KG1 (cell line): ENCODE measurements around the gene TSHZ2.

ENCODE experiments used
- DNase-seq: peaks from one replicate; lab custom pipeline; 2025; lab: John Stamatoyannopoulos, UW

The TSHZ2 gene

DNA sequence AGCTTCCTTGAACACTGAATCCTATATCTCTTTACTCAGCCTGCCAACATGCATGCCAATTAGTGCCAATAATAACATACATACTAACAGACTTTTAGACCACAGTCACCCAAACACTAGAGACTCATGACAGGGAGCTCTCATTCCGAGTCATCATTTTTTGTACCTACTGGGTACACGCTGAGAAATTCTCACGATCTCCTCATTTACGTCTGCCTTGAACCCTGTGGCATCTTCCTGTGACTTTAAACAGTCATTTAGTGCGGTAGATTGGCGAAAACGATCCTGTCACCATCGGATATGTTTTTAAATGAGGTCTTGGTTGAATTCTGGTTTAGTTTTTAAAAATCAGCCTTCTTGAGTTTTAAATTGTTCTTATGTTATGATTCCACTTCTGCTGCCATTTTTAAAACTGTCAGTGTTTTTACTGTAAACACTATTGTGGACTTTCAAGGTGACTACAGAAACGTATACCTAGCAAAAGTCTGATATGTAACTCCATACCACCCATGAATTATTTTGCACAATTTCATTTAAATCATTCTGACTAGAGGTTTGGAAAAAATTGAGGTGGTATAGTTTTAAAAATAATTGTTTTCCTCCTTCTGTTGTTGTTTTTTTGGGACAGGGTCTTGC, 275.4 kb downstream of the TSHZ2 start:
- DNase-seq: no peak

DNA sequence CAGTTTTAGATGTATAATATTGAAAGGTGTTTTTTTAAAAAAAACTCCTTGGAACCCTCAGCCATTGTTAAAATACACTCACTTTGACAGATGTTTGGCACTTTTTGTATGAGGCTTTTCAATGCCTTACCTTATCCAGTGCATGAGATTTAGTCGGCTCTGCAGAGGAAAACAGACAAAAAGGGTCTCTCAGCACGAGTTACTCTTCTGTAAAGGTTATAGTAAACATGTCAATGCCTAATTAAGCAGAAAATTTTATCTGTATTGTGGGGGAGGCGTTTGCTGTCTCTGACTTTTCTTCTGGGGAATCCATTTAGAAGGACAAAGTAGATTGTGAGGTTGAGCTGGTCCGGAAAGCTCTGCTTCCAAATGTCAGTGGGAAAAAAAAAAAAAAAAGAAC, 278.3 kb downstream of the TSHZ2 start:
- DNase-seq: no peak

DNA sequence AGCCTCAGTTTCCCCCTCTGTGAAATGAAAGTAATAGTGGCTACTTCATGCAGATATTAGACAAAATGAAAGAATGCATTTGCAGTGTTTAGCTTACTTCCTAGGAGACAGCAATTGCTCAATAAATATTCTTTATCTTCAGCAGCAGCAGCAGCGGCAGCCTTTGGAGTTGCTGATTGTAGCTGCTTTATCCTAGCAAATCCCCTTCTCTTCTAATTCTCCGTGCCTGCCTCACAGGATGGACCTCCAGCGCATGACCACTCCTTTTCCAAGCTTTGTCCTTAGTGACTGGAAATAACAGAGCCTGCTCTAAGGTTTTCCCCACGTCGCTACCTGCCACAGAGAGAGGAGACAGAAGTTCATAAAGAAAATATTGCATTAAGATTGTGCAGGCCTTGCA, 279.8 kb downstream of the TSHZ2 start:
- DNase-seq: no peak

DNA sequence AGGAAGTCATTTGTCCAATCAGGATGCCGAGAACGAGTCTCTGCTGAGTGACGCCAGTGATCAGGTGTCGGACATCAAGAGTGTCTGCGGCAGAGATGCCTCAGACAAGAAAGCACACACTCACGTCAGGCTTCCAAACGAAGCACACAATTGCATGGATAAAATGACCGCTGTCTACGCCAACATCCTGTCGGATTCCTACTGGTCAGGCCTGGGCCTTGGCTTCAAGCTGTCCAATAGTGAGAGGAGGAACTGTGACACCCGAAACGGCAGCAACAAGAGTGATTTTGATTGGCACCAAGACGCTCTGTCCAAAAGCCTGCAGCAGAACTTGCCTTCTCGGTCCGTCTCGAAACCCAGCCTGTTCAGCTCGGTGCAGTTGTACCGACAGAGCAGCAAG, 281.5 kb downstream of the TSHZ2 start:
- no peak for DNase-seq

DNA sequence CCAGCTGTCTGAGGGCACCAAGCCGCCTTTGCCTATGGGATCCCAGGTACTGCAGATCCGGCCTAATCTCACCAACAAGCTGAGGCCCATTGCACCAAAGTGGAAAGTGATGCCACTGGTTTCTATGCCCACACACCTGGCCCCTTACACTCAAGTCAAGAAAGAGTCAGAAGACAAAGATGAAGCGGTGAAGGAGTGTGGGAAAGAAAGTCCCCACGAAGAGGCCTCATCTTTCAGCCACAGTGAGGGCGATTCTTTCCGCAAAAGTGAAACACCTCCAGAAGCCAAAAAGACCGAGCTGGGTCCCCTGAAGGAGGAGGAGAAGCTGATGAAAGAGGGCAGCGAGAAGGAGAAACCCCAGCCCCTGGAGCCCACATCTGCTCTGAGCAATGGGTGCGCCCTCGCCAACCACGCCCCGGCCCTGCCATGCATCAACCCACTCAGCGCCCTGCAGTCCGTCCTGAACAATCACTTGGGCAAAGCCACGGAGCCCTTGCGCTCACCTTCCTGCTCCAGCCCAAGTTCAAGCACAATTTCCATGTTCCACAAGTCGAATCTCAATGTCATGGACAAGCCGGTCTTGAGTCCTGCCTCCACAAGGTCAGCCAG, 283.0 kb downstream of the TSHZ2 start:
- no peak for DNase-seq

DNA sequence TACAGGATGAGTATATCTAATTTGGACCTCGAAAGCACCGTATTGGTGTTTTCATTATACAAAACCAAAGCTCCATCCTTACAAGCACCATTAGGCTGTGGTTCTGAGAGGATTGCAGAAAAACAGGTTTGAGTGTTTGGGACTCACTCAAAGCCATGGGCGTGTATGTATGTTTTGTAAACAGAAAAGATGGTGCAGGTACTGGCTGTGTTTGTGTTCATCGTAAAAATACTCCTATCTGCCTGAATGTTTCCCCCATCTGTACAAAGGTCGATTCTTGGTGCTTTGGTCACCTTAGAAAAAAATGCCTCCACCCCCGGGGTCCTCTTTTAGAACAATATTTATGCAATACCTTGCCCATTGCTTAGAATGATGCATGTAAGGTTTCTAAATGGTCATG, 286.6 kb downstream of the TSHZ2 start:
- no peak for DNase-seq

DNA sequence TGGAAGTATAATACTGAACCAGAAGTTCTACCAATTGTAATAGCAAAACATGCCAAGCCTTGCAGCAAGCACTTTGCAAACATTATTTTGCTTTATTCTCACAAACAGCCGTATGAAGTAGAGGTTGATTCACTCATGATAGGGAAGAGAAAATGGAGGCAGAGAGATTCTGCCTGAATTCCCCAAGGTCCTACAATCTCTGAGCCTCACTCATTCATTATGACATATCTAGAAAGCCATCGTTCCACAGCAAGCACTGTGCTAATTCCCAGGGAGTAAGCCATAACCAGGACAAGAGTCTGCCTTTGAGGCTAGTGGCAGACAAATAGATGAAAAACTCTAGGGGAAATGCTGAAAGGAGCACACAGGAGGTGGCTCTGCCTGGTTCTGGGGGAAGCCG, 288.0 kb downstream of the TSHZ2 start:
- no peak for DNase-seq

DNA sequence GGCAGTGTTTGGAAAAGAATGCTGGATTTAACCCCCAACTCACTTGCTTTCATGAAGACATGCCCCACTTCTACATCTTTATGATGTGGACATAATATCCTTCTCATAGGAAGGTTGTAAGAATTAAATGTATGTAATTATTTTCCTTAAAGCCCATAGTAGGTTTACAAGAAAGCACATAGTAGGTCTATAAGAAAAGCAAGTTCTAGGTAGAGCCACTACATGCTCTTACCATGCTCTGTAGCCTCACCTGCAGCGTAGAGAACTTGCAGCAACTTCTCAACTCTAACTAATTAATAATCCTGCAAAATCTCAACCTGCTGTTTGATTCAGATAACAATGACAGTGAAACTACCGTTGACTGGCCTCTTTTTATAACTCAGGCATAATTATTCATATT, 288.4 kb downstream of the TSHZ2 start:
- no peak for DNase-seq

DNA sequence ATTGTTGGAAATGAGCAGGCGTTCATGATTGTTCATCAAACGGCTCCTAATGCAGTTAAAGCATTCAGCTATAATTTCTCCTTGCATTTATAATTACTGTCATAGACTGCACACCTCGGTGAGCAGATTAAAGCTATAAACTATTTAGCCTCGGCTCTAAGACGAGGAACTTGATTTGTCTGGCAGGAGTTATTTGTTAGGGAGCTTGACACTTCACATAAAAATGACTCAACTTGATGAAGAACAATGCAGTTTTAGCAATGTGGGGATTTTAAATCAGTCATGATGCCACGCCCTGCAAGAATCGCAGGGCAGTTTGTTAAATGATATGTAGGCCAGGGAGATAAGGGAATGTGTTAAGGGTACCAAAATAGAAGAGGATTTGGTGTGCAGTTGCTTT, 290.2 kb downstream of the TSHZ2 start:
- DNase-seq: no peak

DNA sequence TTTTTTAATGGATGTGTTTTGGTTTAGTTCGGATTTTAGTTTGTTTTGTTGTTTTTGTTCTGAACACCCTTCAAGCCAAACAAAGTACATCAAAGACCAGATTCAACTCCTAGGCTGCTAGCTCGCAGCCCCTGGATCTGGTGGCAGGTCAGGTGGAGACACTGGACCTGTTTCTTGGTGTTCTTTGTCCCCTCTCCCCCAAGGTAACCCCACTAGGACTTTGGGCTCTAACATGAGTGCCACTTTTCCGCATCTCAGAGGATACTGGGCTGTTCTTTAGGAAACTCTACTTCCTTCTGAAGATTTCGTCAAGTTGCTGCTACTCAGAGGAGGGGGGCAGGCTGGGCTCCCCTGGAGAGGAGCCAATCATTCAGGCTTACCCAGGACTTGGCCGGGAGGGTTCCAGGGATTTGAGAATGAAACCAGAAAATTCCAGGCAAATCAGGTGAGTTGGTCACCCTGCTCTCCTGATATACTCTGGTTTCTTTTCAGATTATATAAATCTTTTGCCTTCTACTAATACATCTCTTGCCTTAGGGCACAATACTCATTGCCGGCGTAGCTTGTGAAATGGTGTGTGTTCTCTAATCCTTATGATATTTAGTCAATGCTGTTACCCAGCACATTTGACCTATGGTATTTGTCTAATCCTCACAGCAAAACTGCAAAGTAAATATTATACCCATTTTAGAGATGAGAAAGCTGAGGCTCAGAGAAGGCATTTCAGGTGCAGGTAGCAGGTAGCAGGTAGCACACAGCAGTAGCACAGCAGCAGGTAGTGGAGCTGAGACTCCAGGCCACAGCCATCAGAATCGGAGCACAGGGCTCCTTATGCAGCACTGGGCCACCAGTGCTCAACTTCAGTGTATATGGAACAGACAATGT, 291.6 kb downstream of the TSHZ2 start:
- DNase-seq: no peak

DNA sequence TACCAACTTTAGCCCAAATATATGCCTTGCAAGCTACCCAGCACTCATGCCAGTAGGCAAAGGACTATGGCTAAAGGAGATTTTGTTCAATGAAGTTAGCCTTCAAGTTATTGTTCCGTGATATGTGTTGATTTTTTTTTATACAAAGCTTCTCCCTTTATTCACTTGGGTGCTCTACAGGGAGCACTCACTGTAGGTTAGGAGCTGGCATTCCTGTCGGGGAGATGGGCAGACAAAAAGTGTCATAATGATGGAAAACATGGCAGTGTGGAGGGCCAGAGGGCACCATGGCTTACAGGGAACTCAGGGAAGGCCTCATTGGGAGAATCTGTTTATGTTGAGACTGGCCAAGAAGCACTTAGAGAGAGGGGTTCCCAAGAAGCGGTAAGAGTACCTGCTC, 292.4 kb downstream of the TSHZ2 start:
- DNase-seq: no peak

DNA sequence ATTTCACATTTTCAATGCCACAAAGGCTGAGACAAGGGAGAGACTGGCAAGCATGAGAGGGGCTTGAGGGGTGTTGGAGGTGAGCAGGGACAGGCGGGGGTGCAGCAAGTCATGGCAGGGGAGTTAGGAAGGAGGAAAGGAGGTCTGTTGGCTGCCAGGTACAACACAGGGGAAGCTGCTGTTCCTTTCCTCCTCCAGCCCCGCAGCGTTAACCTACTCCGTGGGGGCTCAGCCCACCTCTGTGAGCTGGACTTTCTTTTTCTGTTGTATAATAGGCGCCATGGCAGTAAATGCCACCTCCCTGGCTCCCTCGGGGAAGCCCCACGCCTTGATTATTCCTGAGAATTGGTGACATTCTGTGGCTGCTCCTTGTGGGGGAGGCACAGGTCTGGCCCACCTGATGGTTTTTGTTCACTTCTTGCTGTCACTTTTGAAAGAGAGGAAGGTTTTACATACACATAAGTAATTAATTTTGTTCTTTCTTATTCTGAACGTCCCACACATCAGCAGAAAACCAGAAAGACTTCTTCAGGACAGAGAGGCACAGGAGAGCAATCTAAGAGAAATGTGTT, 293.2 kb downstream of the TSHZ2 start:
- no peak for DNase-seq

DNA sequence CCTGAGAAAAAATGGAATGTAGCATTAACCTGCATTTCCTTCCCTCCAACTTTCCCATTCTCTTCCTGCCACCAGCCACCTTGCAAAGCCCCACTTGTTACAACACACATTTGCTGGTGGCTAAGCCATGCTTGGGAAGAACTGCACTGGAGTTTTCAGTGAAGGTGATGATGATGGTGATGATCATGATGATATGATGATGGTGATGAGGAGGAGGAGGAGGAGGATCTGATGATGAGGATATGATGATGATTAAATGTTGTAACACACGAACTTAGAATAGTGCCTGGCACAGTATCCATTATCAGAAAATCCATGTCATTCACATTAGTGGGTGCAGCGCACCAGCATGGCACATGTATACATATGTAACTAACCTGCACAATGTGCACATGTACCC, 297.2 kb downstream of the TSHZ2 start:
- no peak for DNase-seq

DNA sequence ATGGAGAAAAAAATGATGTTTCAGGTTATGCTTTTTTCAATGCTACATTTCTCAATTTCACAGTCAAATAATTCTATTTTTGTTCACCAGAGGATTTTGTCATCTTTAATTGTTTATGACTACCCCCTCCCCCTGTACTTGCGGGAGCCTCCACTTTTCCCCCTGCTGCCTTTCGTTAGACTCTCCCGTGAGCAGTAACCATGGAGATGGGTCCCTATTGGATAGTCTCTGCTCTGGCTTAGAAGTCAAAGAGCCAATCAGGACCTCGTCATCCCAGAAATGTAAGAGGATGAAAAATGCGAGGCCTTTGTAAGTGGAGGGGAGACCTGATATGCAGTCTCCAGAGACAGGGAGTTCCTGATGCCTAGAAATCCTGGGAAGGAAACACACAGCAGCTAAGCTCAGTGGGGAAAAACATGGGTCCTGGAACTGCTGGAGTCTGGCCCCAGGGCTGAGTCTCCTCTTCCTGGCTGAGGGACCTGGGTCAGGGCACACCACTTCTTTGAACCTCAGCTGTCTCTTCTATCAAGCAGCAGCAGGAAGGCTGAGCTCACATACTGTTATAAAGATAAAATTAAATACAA, 298.7 kb downstream of the TSHZ2 start:
- DNase-seq: no peak

DNA sequence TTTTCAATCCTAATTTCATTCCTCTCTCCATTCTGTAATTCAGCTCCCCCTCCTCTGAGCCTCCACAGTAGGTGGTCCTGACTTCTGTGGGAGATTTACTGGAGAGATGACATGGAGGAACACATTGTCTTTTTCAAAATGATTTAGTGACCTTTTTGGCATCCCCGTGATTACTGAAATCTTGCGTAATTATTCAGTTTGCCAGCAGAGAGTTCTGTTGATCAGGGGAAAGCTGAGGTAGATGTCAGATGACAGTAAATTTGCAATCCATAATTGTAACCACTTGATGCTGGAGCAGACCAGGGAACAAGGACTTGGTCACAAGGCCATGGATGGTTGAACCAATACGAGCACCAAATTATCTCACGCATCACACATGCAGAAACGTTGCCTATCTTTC, 302.2 kb downstream of the TSHZ2 start:
- no peak for DNase-seq

DNA sequence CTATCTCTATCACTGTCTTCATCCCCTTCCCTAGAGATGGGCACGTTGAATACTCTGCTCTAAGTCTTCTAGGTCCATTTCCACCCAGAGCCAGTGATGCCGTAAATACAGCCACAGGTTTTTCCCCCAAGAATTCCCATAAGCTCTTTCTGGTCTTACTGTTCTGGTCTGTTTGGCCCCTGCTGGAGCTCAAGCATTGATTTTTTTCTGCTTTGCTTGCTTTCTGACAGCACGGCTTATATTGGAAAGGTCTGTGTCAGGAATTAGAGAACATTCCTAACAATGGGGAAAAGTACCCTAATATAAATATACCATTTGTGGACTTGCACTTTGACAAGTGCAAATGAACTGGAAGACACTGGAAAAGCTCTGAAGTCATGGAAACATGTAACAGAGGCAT, 302.6 kb downstream of the TSHZ2 start:
- no peak for DNase-seq

DNA sequence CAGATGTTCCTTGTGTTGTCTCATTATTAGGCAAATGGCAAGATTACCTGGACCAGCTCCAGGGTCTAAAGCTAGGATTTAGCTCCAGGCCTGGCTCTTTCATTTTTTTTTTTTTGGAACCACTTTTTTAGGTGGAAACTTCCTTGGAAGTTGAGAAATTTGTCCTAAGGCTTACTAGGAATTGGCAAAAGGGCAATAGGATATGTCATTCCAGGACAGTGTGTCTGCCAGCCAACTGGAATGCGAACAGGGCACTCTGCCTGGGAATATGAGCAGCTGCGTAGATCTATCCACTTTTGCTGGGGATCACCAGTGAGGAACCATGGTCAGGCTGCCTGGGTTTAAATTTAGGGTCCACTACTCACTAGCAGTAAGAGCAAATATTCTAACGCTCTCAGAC, 304.0 kb downstream of the TSHZ2 start:
- no peak for DNase-seq

DNA sequence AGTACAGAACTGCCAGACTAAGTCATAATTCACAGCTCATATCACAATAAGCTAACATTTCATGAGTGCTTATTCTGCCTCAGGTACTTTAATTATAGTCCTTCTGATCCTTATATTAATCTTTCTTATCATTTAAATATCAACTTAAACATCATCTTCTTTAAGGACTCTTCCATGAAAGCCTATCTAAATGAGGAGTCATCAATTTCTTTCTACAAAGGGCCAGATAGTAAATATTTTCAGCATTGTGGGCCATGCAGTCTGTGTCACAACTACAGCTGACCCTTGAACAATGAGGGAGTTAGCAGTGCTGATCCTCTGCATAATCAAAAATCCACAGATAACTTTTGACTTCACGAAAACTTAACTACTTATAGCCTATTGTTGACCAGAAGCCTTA, 306.4 kb downstream of the TSHZ2 start:
- DNase-seq: no peak

DNA sequence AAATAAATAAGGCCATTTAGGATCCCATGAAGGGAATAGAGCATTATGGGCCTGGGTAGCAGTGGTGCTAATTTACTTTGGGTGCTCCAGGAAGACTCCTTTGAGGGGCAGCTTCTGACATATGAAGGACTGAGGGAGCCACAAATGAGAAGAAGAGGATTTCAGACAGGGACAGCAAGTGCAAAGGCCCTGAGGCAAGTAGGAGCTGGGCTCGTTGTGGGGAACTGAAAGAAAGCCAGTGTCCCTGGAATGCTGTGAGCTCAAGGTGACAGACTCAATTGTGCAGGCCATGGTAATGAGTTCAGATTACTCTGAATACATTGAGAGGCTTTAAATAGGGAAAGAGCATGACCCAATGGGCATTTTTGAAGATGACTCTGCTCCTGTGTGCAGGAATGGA, 307.6 kb downstream of the TSHZ2 start:
- DNase-seq: no peak

DNA sequence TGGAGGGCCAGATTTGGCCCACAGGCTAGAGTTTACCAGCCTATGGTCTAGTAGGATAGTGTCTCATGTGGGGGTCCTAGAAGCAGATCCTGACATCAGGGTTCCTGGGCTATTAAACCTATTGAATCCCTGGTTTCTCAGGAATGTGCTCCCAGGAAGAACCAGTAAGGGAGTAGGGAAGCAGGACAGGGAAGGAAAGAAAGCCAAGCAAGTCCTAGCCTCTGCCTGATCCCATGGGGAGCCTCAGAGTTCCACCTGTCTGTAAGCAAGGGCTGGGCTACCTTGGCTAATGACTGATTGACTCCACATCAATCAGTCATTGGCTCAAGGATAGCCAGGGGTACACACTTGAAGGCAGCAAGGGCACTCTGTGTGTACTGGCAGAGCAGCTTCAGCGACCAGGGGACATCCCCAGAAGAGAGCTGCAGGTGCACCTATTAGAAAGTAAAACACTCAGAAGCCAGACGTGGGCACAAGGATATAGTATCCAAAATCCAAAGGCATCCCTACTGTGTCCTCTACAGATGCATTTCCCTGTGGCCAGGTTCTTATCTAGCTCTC, 309.5 kb downstream of the TSHZ2 start:
- DNase-seq: no peak

DNA sequence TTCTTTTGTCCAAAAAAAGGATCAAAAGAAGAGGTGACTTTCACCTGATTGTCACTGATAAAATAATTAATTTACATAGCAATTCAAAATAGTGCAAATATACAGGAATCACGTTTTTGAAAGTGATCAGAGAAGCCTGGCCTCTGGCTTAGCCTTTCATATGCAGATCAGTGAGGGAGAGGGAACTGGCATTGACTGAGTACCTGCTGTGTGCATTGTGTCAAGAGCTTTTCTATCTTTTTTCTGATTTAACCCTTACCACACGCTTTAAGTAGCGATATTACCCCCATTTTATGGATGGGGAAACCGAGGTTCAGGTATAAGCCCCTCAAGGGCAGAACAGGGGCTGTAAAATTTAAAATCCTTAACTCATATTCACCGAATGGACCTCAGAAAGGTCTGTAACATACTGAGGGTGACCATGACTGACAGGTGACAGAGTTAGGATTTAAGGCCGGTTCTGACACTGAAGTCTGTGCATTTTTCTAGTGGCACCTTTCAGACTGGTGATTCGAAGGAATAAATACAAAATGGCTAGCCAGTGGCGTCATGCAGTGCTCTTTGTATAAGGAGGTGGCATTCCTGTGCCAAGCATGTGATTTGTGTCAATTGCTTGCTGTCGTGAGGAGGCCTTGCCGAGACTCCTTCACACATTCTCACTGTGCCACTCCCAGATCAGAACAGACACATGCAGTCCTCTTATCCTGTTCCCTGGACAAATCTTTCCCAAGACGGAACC, 310.2 kb downstream of the TSHZ2 start:
- DNase-seq: no peak

DNA sequence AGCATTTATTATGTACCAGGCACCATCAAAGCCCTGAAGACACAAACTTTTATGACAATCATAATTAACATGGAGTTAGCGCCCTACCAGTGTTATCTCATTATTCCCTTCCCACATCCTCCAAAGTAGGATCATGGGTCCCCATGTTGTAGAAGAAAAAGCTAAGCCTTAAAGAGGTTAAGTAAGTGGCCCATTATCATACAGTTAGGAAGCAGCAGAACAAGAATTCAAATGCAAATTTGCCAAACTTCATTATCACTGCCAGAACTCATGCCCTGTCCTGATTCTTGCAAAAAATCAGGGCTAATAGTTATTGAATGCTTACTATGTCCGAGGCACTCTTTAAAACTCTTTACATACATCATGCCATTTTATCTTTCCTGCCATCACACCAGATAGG, 310.9 kb downstream of the TSHZ2 start:
- DNase-seq: no peak
